ENCODE data around the gene SOCS1. TPM values are rescaled to one million over a fixed set of nuclear protein-coding genes. Genes with fewer than 3 reads are reported as not detected.

Gene SOCS1
- total and polyA plus RNA-seq, 2 donors (not counting 1 experiment from before 2014, with no cell fraction given), result 29.7 to 107 TPM

- DNase-seq (no peak), ATAC-seq (ENCODE audit: low read depth) (no peak)
- no peak overlapping the region for H3K27ac ChIP-seq (ENCODE audit: low read length in 2 of 2)
- intact Hi-C loops (cut with micrococcal nuclease), result no loop called here
- no peak overlapping the region for H3K9ac ChIP-seq (ENCODE audit: low read length)
- H3K36me3 ChIP-seq (replicated peaks in 1 of 2; ENCODE audit: control extremely low read depth in 1 of 2, control insufficient read depth in 1 of 2, extremely low read depth in 1 of 2, insufficient read depth in 2 of 2, low read length in 1 of 2), result no peaks in the 10 kb centered on the region
- Mint-ChIP-seq H3K27ac (no peak overlapping the region), H3K4me3 (peak overlapping the region; percentile 3), H3K27me3 (no peaks in the 10 kb centered on the region), H3K4me1 (peaks cover 28% of the 10 kb centered on the region), H3K9me3 (ENCODE audit: insufficient read depth) (no peaks in the 10 kb centered on the region)
- no peaks in the 10 kb centered on the region for H3K79me2 ChIP-seq (ENCODE audit: control insufficient read depth, insufficient read depth, low read length)
- H4K20me1 ChIP-seq (ENCODE audit: control insufficient read depth, insufficient read depth, low read length, poor library complexity, severe bottlenecking), result no peaks in the 10 kb centered on the region
- ChIA-PET POLR2A (interaction anchor here (0.6 kb wide), 1 partner anchor 8 kb away, joined by 4 read pairs; no protein-coding TSS in a partner anchor), CTCF (interaction anchor here (0.7 to 1.3 kb wide), 2 partner anchors 20 to 475 kb away, joined by 3 read pairs; no protein-coding TSS in a partner anchor)
- no peak for TF ChIP-seq CTCF (IDR thresholded peaks at IDR 0.05)
- TF ChIP-seq EZH2 (IDR thresholded peaks at IDR 0.05; ENCODE audit: borderline replicate concordance, insufficient read depth, low read depth, low read length, poor library complexity, severe bottlenecking), result no peak
- WGBS (ENCODE audit: insufficient coverage), result 89% methylated on average over 8 of the region's 13 CpGs
- no peak overlapping the region for H3K4me3 ChIP-seq (ENCODE audit: control extremely low read depth in 1 of 5, extremely low read depth in 1 of 5, insufficient read depth in 1 of 5, low read depth in 2 of 5, low read length in 4 of 5)
- no peaks in the 10 kb centered on the region for H3K9me3 ChIP-seq (ENCODE audit: control extremely low read depth in 1 of 3, control insufficient read depth in 2 of 3, insufficient read depth in 1 of 3, low read length in 2 of 3)
- no peak overlapping the region for H3K4me2 ChIP-seq (replicated peaks; ENCODE audit: low read depth, low read length, poor library complexity, severe bottlenecking)
- peaks cover 16 to 19% of the 10 kb centered on the region in 2 donors for H3K4me1 ChIP-seq (ENCODE audit: control insufficient read depth in 2 of 2, insufficient read depth in 2 of 2, low read length in 2 of 2)
- H2AFZ ChIP-seq (ENCODE audit: insufficient read depth, low read depth, low read length, poor library complexity, severe bottlenecking), result no peak overlapping the region
- H3K27me3 ChIP-seq (replicated peaks in 1 of 4; ENCODE audit: control extremely low read depth in 1 of 4, control insufficient read depth in 3 of 4, insufficient read depth in 4 of 4, low read length in 3 of 4), result no peaks in the 10 kb centered on the region
These were observed 20.9 kb downstream of the SOCS1 start for GRCh38 chr16:11234884-11235702.

All from B cell (primary cell).